ENCODE measurements around the gene SFXN5. TPM values are rescaled to one million over a fixed set of nuclear protein-coding genes. Genes with fewer than 3 reads are reported as not detected.

Gene SFXN5
- polyA plus RNA-seq, 2 of the 4 experiments (the other 2 are of a cell fraction), result 16.7 to 19.6 TPM

Other genes starting within 250 kb of the SFXN5 start
- 24.7 and 28.3 TPM in 2 replicates for gene EXOC6B, start 245.7 kb downstream of the SFXN5 start, polyA plus RNA-seq (2011; rRNA removed)
- gene EXOC6B, start 245.7 kb downstream of the SFXN5 start, polyA plus RNA-seq (2017; fragmentation: RNase III; extraction: RNeasy Plus Mini Kit Qiagen cat#74134 plus additional on column Dnase treatment), result 14.3 to 18.5 TPM (median 15.5 TPM) in 3 replicates
- 88.5 and 99.3 TPM in 2 replicates for gene SPR, start 184.3 kb downstream of the SFXN5 start, polyA plus RNA-seq (2011; rRNA removed)
- 118 to 141 TPM (median 138 TPM) in 3 replicates for gene SPR, start 184.3 kb downstream of the SFXN5 start, polyA plus RNA-seq (2017; fragmentation: RNase III; extraction: RNeasy Plus Mini Kit Qiagen cat#74134 plus additional on column Dnase treatment)
- not detected in 2 replicates for gene EMX1, start 154.2 kb downstream of the SFXN5 start, polyA plus RNA-seq (2011; rRNA removed)
- gene EMX1, start 154.2 kb downstream of the SFXN5 start, polyA plus RNA-seq (2017; fragmentation: RNase III; extraction: RNeasy Plus Mini Kit Qiagen cat#74134 plus additional on column Dnase treatment), result 0.05 TPM in 1 of 3 replicates, not detected in the others
- 21.6 and 30.8 TPM in 2 replicates for gene RAB11FIP5, start 41.2 kb upstream of the SFXN5 start, polyA plus RNA-seq (2011; rRNA removed)
- 18.7 to 21.8 TPM (median 21.7 TPM) in 3 replicates for gene RAB11FIP5, start 41.2 kb upstream of the SFXN5 start, polyA plus RNA-seq (2017; fragmentation: RNase III; extraction: RNeasy Plus Mini Kit Qiagen cat#74134 plus additional on column Dnase treatment)
- not detected in 2 replicates for gene NOTO, start 130.9 kb upstream of the SFXN5 start, polyA plus RNA-seq (2011; rRNA removed)
- gene NOTO, start 130.9 kb upstream of the SFXN5 start, polyA plus RNA-seq (2017; fragmentation: RNase III; extraction: RNeasy Plus Mini Kit Qiagen cat#74134 plus additional on column Dnase treatment), result 0.03 to 0.07 TPM (median 0.04 TPM) in 3 replicates
- 40.3 and 52.5 TPM in 2 replicates for gene SMYD5, start 142.5 kb upstream of the SFXN5 start, polyA plus RNA-seq (2011; rRNA removed)
- gene SMYD5, start 142.5 kb upstream of the SFXN5 start, polyA plus RNA-seq (2017; fragmentation: RNase III; extraction: RNeasy Plus Mini Kit Qiagen cat#74134 plus additional on column Dnase treatment), result 46.7 to 53.2 TPM (median 52.2 TPM) in 3 replicates
- 9.5 and 11.2 TPM in 2 replicates for gene PRADC1, start 161.5 kb upstream of the SFXN5 start, polyA plus RNA-seq (2011; rRNA removed)
- gene PRADC1, start 161.5 kb upstream of the SFXN5 start, polyA plus RNA-seq (2017; fragmentation: RNase III; extraction: RNeasy Plus Mini Kit Qiagen cat#74134 plus additional on column Dnase treatment), result 12.1 to 13.9 TPM (median 12.4 TPM) in 3 replicates
- 685 and 775 TPM in 2 replicates for gene CCT7, start 162.6 kb upstream of the SFXN5 start, polyA plus RNA-seq (2011; rRNA removed)
- 750 to 850 TPM (median 838 TPM) in 3 replicates for gene CCT7, start 162.6 kb upstream of the SFXN5 start, polyA plus RNA-seq (2017; fragmentation: RNase III; extraction: RNeasy Plus Mini Kit Qiagen cat#74134 plus additional on column Dnase treatment)
- 3.2 and 4.8 TPM in 2 replicates for gene FBXO41, start 212.8 kb upstream of the SFXN5 start, polyA plus RNA-seq (2011; rRNA removed)
- gene FBXO41, start 212.8 kb upstream of the SFXN5 start, polyA plus RNA-seq (2017; fragmentation: RNase III; extraction: RNeasy Plus Mini Kit Qiagen cat#74134 plus additional on column Dnase treatment), result 5.0 to 7.0 TPM (median 6.4 TPM) in 3 replicates
- 0.03 TPM in 1 of 2 replicates, not detected in the other for gene EGR4, start 221.8 kb upstream of the SFXN5 start, polyA plus RNA-seq (2011; rRNA removed)
- gene EGR4, start 221.8 kb upstream of the SFXN5 start, polyA plus RNA-seq (2017; fragmentation: RNase III; extraction: RNeasy Plus Mini Kit Qiagen cat#74134 plus additional on column Dnase treatment), result not detected in 3 replicates